Cardiac fibroblast (primary cell): ENCODE results near the gene TSGA10IP.

Experiments
- DNase-seq, 2 donors: peaks; one replicate each; pipeline versions ENCODE4 v3.0.0 to v3.0.0-alpha.2; 2010; ENCODE audit warnings: low read depth in 2 of 2
- H3K4me3 ChIP-seq, 2 donors: replicated peaks in 1 of 2; 1 replicate in 1 of 2; 2 replicates in 1 of 2; pipeline ENCODE4 v1.5.1; 2011; ENCODE audit warnings: low read depth in 2 of 2, low read length in 2 of 2, mild to moderate bottlenecking in 2 of 2, moderate library complexity in 1 of 2
- TF ChIP-seq, protein P1 (sequence below): IDR thresholded peaks from one replicate; pipeline ENCODE4 v1.5.1; 2011; ENCODE audit warnings: low read depth, mild to moderate bottlenecking, low read length, inconsistent platforms

The TSGA10IP gene

GRCh38 chr11:65921876-65922275, 23.4 kb upstream of the TSGA10IP start:
- TF ChIP-seq, protein P1, sequence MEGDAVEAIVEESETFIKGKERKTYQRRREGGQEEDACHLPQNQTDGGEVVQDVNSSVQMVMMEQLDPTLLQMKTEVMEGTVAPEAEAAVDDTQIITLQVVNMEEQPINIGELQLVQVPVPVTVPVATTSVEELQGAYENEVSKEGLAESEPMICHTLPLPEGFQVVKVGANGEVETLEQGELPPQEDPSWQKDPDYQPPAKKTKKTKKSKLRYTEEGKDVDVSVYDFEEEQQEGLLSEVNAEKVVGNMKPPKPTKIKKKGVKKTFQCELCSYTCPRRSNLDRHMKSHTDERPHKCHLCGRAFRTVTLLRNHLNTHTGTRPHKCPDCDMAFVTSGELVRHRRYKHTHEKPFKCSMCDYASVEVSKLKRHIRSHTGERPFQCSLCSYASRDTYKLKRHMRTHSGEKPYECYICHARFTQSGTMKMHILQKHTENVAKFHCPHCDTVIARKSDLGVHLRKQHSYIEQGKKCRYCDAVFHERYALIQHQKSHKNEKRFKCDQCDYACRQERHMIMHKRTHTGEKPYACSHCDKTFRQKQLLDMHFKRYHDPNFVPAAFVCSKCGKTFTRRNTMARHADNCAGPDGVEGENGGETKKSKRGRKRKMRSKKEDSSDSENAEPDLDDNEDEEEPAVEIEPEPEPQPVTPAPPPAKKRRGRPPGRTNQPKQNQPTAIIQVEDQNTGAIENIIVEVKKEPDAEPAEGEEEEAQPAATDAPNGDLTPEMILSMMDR: no peak
- DNase-seq: no peak
- no peak overlapping the region for H3K4me3 ChIP-seq

- no peak for DNase-seq
- TF ChIP-seq, protein P1: no peak
- no peak overlapping the region for H3K4me3 ChIP-seq
Observed at GRCh38 chr11:65922565-65922964, 22.7 kb upstream of the TSGA10IP start.

DNA sequence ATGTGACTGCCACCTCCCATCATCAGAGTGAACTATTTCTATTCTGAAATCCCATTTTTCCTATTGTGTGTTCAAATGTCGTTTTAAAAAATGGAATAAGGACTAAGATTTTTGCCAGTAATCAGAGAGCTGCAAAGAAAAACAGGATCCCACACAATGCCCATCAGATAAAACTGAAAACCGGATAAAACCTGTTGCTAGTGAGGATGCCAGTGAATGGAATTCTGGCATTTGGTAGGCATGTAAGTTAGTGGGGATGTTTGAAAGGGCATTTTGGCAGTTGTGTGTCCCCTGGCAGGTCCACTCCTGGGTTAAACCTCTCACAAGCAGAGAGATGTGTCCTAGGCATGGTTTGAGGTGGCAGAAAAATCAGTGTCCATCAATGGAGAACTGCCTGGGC, 19.9 kb upstream of the TSGA10IP start:
- no peak for DNase-seq
- H3K4me3 ChIP-seq: no peak overlapping the region
- TF ChIP-seq, protein P1: no peak

DNA sequence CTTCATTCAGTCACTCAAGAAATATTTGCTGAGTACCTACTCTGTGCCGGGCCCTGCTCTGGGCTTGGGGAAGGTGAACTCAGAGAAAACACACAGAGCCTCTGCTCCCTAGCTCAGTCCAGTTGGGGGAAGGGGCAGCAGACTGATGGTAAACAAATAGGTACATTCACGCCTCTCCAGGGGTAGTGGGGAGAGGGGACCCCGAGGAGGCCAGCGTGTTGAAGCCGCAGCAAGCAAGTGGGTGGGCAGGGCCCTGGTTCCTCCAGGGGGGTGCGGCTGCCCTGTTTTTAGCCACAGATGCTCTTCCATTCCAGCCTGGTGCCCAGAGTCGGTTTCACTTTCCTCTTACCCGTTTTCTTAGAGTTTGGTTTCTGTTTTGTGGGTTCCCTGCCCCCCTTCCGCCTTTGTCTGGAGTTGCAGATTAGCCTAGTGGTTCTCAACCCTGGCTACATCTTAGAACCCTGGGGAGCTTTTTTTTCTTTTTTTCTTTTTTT, 17.3 kb upstream of the TSGA10IP start:
- DNase-seq: no peak

DNA sequence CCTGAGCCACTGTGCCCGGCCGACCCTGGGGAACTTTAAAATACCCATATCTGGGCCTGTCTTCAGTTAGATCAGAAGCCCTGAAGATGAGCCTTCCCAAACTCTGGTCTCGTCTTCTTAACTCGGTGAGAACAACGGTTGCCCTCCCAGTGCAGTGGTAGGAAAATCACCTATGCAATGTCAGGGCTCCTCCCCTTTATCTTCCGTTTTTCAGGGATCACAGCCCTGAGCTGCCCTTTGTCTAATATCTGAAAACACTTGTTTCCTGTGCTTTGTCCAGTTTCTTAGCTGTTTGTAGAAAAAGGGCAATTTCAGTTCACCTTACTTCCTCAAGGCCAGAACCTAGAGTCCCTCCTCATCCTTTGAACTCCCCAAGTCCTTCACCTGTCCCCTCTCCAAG, 16.6 kb upstream of the TSGA10IP start:
- TF ChIP-seq, protein P1: no peak
- H3K4me3 ChIP-seq: no peak overlapping the region
- no peak for DNase-seq

More for the DNA sequence above, 17.3 kb upstream of the TSGA10IP start:
- TF ChIP-seq, protein P1: no peak
- no peak overlapping the region for H3K4me3 ChIP-seq

- TF ChIP-seq, protein P1: no peak
- peak in 1 of 2 donors; percentile 4 for DNase-seq
- H3K4me3 ChIP-seq: no peak overlapping the region
Observed at GRCh38 chr11:65931773-65932557, 13.3 kb upstream of the TSGA10IP start.

- TF ChIP-seq, protein P1: no peak
- DNase-seq: peak; percentile 40 to 47
Observed at GRCh38 chr11:65932558-65932919, 12.7 kb upstream of the TSGA10IP start.

More at GRCh38 chr11:65932558-65932919, 12.7 kb upstream of the TSGA10IP start:
- H3K4me3 ChIP-seq: no peak overlapping the region
